ENCODE data around the gene INSYN1. TPM values are rescaled to one million over a fixed set of nuclear protein-coding genes. Genes with fewer than 3 reads are reported as not detected.

INSYN1 gene
- total RNA-seq, 1 donor from 2014 or later, result 8.1 TPM

DNA sequence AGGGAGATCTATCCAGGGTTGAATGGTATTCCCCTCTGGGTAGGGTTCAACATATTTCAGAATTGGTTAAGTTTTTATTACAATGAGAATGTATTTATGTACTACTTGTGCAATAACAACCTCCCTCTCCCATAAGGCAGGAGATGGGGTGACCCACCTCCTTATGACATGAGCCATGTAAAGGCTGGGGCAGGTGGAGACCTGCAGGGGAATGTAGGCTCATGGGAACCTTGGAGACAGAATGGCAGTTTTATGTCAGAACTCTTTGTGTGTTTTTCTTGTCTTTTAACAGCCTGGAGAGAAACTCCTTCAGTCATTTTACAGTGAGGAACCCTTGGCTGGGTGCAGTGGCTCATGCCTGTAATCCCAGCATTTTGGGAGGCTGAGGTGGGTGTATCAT lies 24.6 kb upstream of the INSYN1 start:
- no peak for DNase-seq (ENCODE audit: low spot score)

GRCh38 chr15:73773428-73773827 lies 20.3 kb upstream of the INSYN1 start:
- no peak for DNase-seq (ENCODE audit: low spot score)

DNA sequence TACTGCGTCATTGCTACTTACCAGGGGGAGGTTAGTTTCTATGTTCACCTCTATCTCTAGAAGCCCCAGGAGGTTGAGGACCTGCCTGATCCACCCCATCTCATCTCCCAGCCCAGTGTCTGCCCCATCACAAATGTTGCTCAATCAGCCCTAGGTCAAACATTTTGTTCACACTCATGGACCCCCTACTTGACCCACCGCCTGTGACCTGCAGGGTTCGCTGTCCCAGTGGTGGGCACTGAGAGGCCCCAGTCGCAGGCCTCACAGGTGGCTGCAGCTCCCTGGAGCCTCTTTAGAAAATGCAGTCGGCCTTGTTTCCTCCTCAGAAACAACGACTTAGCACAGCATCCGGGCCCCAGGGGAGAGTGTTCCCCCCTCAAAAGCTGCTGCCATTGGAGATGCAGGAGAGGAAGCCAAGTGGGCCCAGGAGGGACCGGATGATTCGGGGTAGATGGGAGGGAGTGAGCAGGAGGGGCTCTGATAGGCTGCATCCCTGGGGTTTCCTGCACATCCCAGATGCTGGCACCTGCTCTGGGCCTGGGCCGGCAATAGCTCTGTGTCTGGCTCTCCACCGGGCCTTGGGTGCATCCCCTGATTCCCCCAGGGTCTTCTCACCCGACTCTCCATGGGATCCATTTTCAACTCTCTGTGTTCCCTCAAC lies 18.4 kb upstream of the INSYN1 start:
- DNase-seq (ENCODE audit: low spot score), result no peak

- DNase-seq (ENCODE audit: low spot score), result no peak
Observed at GRCh38 chr15:73770050-73770449, 16.9 kb upstream of the INSYN1 start.

DNA sequence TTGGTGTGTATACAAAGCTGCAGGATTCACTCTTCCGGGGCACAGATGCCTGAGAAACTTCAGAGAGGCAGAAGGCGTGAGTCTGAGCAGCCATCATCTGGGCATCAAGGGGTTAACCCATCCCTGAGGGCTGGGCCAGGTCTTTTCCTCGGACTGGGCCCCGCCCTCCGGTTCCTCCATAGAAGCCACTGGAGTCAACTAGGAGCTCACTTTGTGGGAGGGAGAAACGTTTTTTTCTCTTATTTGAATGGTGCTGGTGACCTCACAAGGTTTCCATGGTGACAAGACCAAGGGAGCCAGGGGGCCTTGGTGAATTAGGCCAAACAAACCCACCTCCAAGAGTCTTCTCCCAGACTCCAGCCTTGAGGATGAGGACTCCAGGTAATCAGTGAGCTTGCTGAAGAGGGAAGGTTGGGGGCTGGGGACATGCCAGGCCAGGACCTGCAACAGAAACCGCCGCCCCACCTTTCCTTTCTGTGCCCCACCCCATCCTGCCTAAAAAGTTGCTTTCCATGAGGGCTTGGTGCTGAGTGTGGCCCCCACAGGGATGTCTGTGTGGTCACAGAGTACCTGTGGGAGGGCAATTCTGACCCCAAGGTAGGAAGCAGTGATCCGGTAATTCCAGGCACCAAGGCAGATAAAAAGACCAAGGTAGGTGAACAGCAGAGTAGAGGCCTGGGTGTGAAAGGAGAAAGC lies 14.8 kb upstream of the INSYN1 start:
- no peak for DNase-seq (ENCODE audit: low spot score)

DNA sequence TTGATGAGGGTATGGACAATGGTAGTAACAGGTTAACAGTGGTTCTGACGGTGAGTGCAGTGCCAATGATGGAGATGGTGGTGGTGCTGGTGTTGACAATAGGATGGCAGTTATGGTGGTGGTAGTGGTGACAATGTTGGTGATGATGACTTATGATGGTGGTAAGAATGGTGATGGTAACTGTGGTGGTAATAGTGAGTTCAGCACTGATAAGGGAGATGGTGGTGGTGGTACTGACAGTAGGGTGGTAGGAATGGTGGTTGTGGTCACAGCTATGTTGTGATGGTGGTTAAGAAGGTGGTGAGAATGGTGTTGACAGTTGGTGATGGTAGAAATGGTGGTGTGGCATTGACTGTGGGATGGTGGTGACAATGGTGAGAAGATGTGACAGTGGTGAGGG lies 13.4 kb upstream of the INSYN1 start:
- DNase-seq (ENCODE audit: low spot score), result no peak

DNA sequence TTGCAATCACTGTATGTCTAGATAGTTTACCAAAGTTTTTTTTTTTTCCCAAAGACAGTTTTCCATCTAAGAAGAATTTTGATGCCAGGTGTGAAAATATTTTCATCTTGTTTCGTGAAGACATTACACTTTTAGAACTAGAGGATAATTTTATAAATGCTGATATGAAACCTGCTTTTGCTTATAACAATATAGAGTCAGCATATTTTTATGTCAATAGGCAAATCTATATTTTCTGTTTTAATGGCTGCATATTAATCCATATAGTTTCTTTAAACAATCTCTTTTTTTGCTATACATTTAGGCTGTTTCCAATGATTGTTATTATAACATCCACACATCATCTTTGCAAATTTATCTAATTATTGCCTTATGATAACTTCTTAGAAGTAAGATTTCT lies 12.6 kb upstream of the INSYN1 start:
- DNase-seq (ENCODE audit: low spot score), result no peak

GRCh38 chr15:73763931-73764330 lies 10.8 kb upstream of the INSYN1 start:
- DNase-seq (ENCODE audit: low spot score), result no peak

- DNase-seq (ENCODE audit: low spot score), result no peak
Observed at GRCh38 chr15:73760330-73761329, 7.5 kb upstream of the INSYN1 start.

DNA sequence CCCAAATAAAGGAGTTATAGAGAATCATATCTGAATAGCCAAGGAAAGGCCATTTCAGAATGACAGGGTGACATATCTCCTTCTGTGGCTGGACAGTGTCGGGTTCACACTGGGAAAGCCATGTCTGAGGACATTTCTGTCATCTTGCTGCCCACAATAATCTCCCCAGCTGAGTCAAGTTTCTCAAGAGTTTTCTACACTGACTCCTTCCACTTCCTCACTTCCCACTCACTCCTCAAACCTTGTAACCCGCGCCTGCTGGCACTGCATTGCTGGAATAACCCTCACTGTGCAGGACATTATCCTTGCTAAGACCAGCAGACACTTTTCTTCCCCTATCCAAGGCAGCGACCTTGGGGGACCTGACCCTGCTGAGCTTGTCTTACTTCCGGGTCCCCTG lies 5.3 kb upstream of the INSYN1 start:
- DNase-seq (ENCODE audit: low spot score), result no peak

DNA sequence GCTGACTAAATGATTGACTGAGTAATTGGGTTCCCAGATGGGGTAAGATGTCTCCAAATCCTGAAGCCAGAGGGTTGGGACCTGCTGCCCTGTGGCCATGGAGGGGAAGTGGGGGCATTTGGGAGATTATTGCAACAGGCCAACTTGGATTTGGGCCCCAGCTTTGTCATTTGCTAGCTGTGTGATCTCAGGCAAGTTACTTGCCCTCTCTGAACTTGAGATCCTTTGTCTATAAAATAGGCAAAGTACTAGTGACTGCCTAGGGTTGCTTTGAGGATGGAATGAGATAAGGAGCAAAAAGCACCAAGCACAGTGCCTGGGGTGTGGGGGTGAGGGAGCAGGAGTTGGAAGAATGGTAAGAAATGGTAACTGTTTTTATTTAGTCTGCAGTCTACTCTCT lies 4.4 kb upstream of the INSYN1 start:
- DNase-seq (ENCODE audit: low spot score), result no peak

DNA sequence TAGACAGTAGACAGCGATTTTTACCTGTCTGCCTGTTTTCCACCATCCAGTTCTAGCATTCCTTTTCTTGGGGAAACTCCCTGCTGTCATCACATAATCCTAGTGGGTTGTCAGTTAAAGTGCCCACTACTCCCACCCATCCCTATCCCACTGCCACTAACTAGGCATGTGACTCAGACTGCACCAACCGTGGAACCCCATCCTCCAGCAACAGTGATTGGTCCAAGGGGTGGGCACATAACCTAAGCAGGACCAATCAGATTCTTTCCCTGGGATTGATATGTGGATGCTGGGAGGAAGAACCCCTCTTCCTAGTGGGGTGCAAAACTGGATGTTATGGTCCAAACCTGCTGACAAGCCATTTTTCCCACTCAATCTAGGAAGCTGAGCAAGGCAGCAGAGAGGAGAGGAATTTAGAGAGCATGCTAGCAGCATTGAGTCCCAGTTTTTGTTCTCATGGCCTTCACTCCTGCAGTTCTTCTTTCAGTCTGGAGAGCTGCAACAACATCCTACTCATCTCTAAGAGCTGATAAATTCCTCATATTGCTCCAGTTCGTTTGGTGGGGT lies 3.9 kb upstream of the INSYN1 start:
- DNase-seq (ENCODE audit: low spot score), result no peak

DNA sequence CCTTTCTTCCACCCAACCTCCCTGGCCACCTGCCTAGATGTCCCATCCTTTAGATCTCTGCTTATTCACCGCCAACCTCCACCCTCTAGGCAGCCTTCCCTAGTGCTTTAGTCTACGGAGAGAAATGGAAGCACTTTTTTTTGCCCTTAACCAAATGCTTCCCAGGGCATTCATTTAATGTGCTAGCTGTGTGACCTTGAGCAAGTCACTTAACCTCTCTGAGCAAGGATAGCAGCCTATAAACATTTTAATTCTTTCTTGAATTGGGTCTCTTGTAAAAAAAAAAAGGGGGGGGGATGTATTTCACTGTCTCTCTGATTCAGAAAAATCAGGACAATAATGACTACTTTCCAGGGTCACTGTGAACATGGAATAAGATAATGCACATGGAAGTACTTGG lies 3.2 kb upstream of the INSYN1 start:
- no peak for DNase-seq (ENCODE audit: low spot score)

DNA sequence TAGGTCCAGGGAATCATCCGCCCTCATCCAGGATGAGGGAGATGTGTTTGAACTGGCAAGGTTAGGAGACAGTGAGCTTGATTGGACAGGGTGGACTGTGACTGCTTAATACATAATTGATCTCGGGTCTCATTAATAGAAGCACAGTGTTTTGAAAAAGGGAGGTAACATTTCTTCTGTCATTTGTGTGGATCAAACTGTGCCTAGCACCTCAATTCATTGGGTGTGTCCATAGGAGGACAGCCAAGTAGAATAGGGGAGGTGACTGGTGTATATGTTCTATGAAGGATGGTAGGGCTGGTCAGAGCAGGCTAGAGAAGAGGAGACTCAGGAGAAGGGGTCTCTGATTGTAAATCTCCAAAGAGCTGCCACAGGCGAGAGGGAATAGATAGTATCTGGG lies 2.8 kb upstream of the INSYN1 start:
- DNase-seq (ENCODE audit: low spot score), result no peak

- no peak for DNase-seq (ENCODE audit: low spot score)
Observed at GRCh38 chr15:73755481-73755880, 2.3 kb upstream of the INSYN1 start.

GRCh38 chr15:73754461-73754860 lies 1.3 kb upstream of the INSYN1 start:
- DNase-seq (ENCODE audit: low spot score), result no peak

DNA sequence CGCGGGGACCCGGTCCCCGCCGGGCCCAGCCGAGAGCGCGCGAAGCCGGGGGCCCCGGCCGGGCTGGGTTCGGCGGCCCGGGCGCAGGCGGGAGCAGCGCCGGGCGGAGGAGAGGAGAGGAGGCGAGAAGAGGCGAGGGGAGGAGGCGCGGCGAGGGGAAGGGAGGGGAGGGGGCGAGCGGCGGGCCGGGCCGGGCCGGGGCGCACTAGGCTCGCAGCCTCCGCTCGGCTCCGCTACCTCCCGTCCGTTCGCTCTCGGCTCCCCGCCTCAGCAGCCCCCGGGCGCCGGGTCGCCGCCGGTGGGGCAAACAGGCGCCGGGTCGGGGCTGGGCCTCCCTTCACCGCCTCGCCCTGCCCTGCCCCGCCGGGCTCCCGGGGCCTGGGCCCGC lies 351 bp downstream of the INSYN1 start:
- DNase-seq (ENCODE audit: low spot score), result no peak

DNA sequence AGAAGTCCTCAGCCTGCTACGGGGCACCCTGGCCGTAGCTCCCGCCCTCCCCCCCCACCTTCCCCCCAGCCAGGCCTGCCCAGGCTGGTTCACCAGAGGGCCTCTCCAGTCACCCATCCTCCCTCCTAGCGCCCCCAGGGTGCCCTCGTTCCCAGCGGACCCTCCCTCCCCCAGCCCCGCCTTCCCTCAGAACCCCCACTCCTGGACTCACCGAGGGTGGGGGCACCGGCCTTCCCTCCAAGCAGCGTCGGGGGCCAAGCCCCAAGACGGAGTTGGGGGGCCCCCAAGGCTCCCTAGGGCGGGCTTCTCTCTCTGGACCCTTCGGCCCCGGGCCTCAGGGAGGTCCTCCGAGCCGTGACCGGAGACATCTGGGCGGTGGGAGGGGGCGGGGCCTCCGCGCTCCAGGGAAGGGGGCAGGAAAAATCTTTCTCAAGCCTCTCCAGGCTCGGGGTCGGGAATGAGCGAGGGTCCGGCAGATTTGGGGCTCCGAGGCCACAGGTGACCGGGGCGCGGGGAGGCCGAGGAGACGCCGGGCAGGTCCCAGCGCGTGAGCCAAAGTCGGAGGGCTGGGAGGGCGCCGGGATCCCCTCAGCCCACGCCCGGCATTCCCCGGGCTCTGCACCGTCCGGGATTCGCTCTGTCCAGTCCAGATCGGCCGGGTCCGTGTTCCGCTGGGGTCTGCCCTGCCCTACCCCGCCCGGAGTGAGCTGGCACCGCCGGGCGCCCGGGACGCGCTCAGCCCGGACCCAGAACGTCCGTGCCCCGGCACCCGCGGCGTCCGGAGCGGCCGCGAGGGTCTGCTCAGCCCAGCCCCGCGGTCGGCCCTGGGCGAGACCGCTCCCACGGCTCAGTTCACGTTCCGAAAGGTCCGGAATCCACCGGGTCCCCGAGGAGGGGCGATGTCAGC lies 999 bp downstream of the INSYN1 start:
- no peak for DNase-seq (ENCODE audit: low spot score)

GRCh38 chr15:73751511-73751898 lies 1.6 kb downstream of the INSYN1 start:
- no peak for DNase-seq (ENCODE audit: low spot score)

GRCh38 chr15:73750951-73751350 lies 2.2 kb downstream of the INSYN1 start:
- no peak for DNase-seq (ENCODE audit: low spot score)

- DNase-seq (ENCODE audit: low spot score), result no peak
Observed at GRCh38 chr15:73750438-73750837, 2.7 kb downstream of the INSYN1 start.
